IMR-90 (cell line): ENCODE results near the gene ADAMTS13. TPM values are rescaled to one million over a fixed set of nuclear protein-coding genes. Genes with fewer than 3 reads are reported as not detected.

ENCODE experiments used
- ATAC-seq: fragments of 200-7000 bp; cut with Tn5 transposase; 2 replicates; pipeline ENCODE4 v1.9.1; 2020; ENCODE audit warnings: low read depth, mild to moderate bottlenecking, moderate library complexity
- BruUV-seq: library from RNA; stranded (reverse); fragments of 400-500 nt; replicated peaks from 2 replicates; lab custom pipeline; 2021; lab: Mats Ljungman, UMichigan
- CTCF ChIA-PET: fragments of 300-600 bp; formaldehyde crosslinking; extraction: SDS; loops from one replicate; lab custom pipeline; 2021; ENCODE audit warnings: antibody characterized with exemption; lab: Yijun Ruan, JAX
- POLR2A ChIA-PET: fragments of 300-600 bp; sonication (Branson Sonifier 250); formaldehyde crosslinking; loops from one replicate; lab custom pipeline; 2022; ENCODE audit warnings: antibody characterized with exemption; ENCODE audit not compliant: unreplicated experiment; lab: Charles Lee
- DNase-seq: peaks from one replicate; pipeline ENCODE4 v3.0.0; 2013
- H2AFZ ChIP-seq: replicated peaks from 2 replicates; pipeline ENCODE3; 2013; ENCODE audit warnings: low read length, mild to moderate bottlenecking; ENCODE audit not compliant: poor library complexity
- H2AK5ac ChIP-seq: 2 replicates; pipeline ENCODE4 v1.6.1; 2013; ENCODE audit warnings: low read depth, low read length, inconsistent platforms
- H2AK9ac ChIP-seq: replicated peaks from 2 replicates; pipeline ENCODE3; 2013; ENCODE audit warnings: mild to moderate bottlenecking, low read depth, low read length, moderate library complexity; ENCODE audit not compliant: poor library complexity
- H2BK120ac ChIP-seq: 2 replicates; pipeline ENCODE4 v1.6.1; 2013; ENCODE audit warnings: low read depth, low read length, inconsistent platforms
- H2BK15ac ChIP-seq: 3 replicates; pipeline ENCODE4 v1.6.1; 2013; ENCODE audit warnings: low read depth, low read length, inconsistent platforms
- H2BK20ac ChIP-seq: 2 replicates; pipeline ENCODE4 v1.6.1; 2013; ENCODE audit warnings: low read depth, mild to moderate bottlenecking, inconsistent platforms, low read length, moderate library complexity
- H2BK5ac ChIP-seq: 2 replicates; pipeline ENCODE4 v1.6.1; 2013; ENCODE audit warnings: mild to moderate bottlenecking, low read depth, low read length, inconsistent platforms; ENCODE audit not compliant: poor library complexity, severe bottlenecking
- H3K14ac ChIP-seq: replicated peaks from 2 replicates; pipeline ENCODE4 v1.6.1; 2013; ENCODE audit warnings: low read depth, low read length, inconsistent platforms
- H3K18ac ChIP-seq: 2 replicates; pipeline ENCODE4 v1.6.1; 2013; ENCODE audit warnings: low read depth, low read length, control low read depth
- H3K23ac ChIP-seq: 2 replicates; pipeline ENCODE4 v1.6.1; 2013; ENCODE audit warnings: low read depth, low read length, inconsistent platforms
- H3K27ac ChIP-seq: 2 replicates; pipeline ENCODE4 v1.5.1; 2013; ENCODE audit warnings: mild to moderate bottlenecking, control low read depth, low read length; ENCODE audit not compliant: insufficient read depth
- H3K27me3 ChIP-seq: 2 replicates; pipeline ENCODE4 v1.6.1; 2013; ENCODE audit warnings: low read length; ENCODE audit not compliant: control insufficient read depth, insufficient read depth
- H3K36me3 ChIP-seq: 2 replicates; pipeline ENCODE4 v1.6.1; 2013; ENCODE audit warnings: low read length, mixed read lengths; ENCODE audit not compliant: control insufficient read depth, insufficient read depth
- H3K4ac ChIP-seq: 2 replicates; pipeline ENCODE4 v1.6.1; 2013; ENCODE audit warnings: low read depth, low read length, inconsistent platforms
- H3K4me1 ChIP-seq: 2 replicates; pipeline ENCODE4 v1.6.1; 2013; ENCODE audit warnings: low read length, mixed read lengths; ENCODE audit not compliant: control insufficient read depth, insufficient read depth
- H3K4me2 ChIP-seq: 2 replicates; pipeline ENCODE4 v1.6.1; 2013; ENCODE audit warnings: low read depth, mild to moderate bottlenecking, control low read depth, low read length, moderate library complexity
- H3K4me3 ChIP-seq: 2 replicates; pipeline ENCODE4 v1.5.1; 2013; ENCODE audit warnings: low read depth, mild to moderate bottlenecking, control low read depth, low read length, moderate library complexity; ENCODE audit not compliant: insufficient read depth
- H3K56ac ChIP-seq: 2 replicates; pipeline ENCODE4 v1.6.1; 2013; ENCODE audit warnings: low read length, inconsistent platforms; ENCODE audit not compliant: insufficient read depth; ENCODE audit errors: extremely low read depth
- H3K79me1 ChIP-seq, 2 experiments: 2 replicates each; pipeline ENCODE4 v1.6.1; 2013; ENCODE audit warnings: low read length in 2 of 2, inconsistent platforms in 1 of 2, low read depth in 1 of 2
- H3K9ac ChIP-seq: 2 replicates; pipeline ENCODE4 v1.6.1; 2013; ENCODE audit warnings: low read depth, low read length, control low read depth
- H3K9me1 ChIP-seq: 2 replicates; pipeline ENCODE4 v1.6.1; 2013; ENCODE audit warnings: low read length, inconsistent platforms; ENCODE audit not compliant: insufficient read depth
- H3K9me3 ChIP-seq: 2 replicates; pipeline ENCODE4 v1.6.1; 2013; ENCODE audit warnings: low read length; ENCODE audit not compliant: control insufficient read depth, insufficient read depth
- H4K20me1 ChIP-seq: 2 replicates; pipeline ENCODE4 v1.6.1; 2013; ENCODE audit warnings: low read length, inconsistent platforms; ENCODE audit not compliant: insufficient read depth
- H4K5ac ChIP-seq: 2 replicates; pipeline ENCODE4 v1.6.1; 2013; ENCODE audit warnings: mild to moderate bottlenecking, low read depth, low read length, control low read depth
- H4K8ac ChIP-seq, 2 experiments: 2 replicates each; pipeline ENCODE4 v1.6.1; 2013; ENCODE audit warnings: low read depth in 2 of 2, low read length in 2 of 2, control low read depth in 1 of 2, inconsistent platforms in 1 of 2
- H4K91ac ChIP-seq: 2 replicates; pipeline ENCODE4 v1.6.1; 2013; ENCODE audit warnings: low read depth, low read length, inconsistent platforms; ENCODE audit not compliant: insufficient read depth
- CEBPB ChIP-seq: IDR thresholded peaks from 2 replicates; pipeline ENCODE4 v1.6.1; 2012; ENCODE audit warnings: low read depth, low read length, improper control_type of control experiment
- CHD1 ChIP-seq: IDR thresholded peaks from 2 replicates; pipeline ENCODE4 v1.6.1; 2012; ENCODE audit warnings: low read depth, low read length, improper control_type of control experiment
- FOS ChIP-seq: fragments of 150-350 bp; IDR thresholded peaks from 2 replicates; pipeline ENCODE4 v1.6.1; 2016; ENCODE audit warnings: low read depth, low read length
- MAFK ChIP-seq: IDR thresholded peaks from 2 replicates; pipeline ENCODE4 v1.6.1; 2012; ENCODE audit warnings: low read depth, low read length, improper control_type of control experiment
- MAZ ChIP-seq: IDR thresholded peaks from 2 replicates; pipeline ENCODE4 v1.6.1; 2012; ENCODE audit warnings: low read depth, mild to moderate bottlenecking, low read length, improper control_type of control experiment, moderate library complexity, borderline replicate concordance
- MXI1 ChIP-seq: IDR thresholded peaks from 2 replicates; pipeline ENCODE4 v1.6.1; 2012; ENCODE audit warnings: low read depth, mild to moderate bottlenecking, low read length, moderate library complexity, borderline replicate concordance
- NFE2L2 ChIP-seq: fragments of 150-350 bp; IDR thresholded peaks from 2 replicates; pipeline ENCODE4 v1.6.1; 2016; ENCODE audit warnings: low read depth, mild to moderate bottlenecking, low read length
- POLR2A ChIP-seq: IDR thresholded peaks from 2 replicates; pipeline ENCODE4 v1.6.1; 2012; ENCODE audit warnings: mild to moderate bottlenecking, low read depth, low read length
- RAD21 ChIP-seq: IDR thresholded peaks from 2 replicates; pipeline ENCODE4 v1.6.1; 2012; ENCODE audit warnings: low read length, improper control_type of control experiment
- RCOR1 ChIP-seq: IDR thresholded peaks from 2 replicates; pipeline ENCODE4 v1.6.1; 2012; ENCODE audit warnings: mild to moderate bottlenecking, low read length, improper control_type of control experiment; ENCODE audit not compliant: insufficient replicate concordance
- RFX5 ChIP-seq: IDR thresholded peaks from 2 replicates; pipeline ENCODE4 v1.8.0; 2012; ENCODE audit warnings: low read depth, mild to moderate bottlenecking, low read length, moderate library complexity
- SMC3 ChIP-seq: fragments of 150-350 bp; IDR thresholded peaks from 2 replicates; pipeline ENCODE4 v1.6.1; 2016; ENCODE audit warnings: low read depth, mild to moderate bottlenecking, antibody characterized with exemption, low read length, moderate library complexity
- WGBS, 2 experiments: methylation state at CpG; one replicate each; pipeline versions ENCODE4 v1.1.5 to v1.1.7; 2013; ENCODE audit warnings: missing lambda C conversion rate in 2 of 2; ENCODE audit not compliant: insufficient read length in 1 of 2; ENCODE audit errors: extremely low coverage in 2 of 2; 5-methylcytosine and 5-hydroxymethylcytosine counted together
- dilution Hi-C: fragments of 300-500 bp; cut with HindIII; formaldehyde crosslinking; loops from one replicate; pipeline ENCODE4 v1.14.3; 2018; ENCODE audit warnings: low sequenced_read_pairs; ENCODE audit not compliant: unreplicated experiment
- in situ Hi-C: fragments of 300-500 bp; cut with MboI; formaldehyde crosslinking; loops from 3 replicates; pipeline ENCODE4 v1.14.3; 2019; ENCODE audit warnings: low sequenced_read_pairs, inconsistent platforms, mixed read lengths
- intact Hi-C: fragments of 100-400 bp; cut with micrococcal nuclease; formaldehyde crosslinking; loops from 2 replicates; pipeline ENCODE4 v1.10.0; 2022
- polyA plus RNA-seq, 3 experiments: library from polyadenylated mRNA; depleted of rRNA; stranded (reverse); fragments of >200 nt; gene quantifications; 2 replicates each; pipeline ENCODE4 v1.2.3, GENCODE V29; 2012; ENCODE audit warnings: low replicate concordance in 1 of 3
- total RNA-seq: library from RNA; depleted of rRNA; stranded (reverse); fragments of >200 nt; gene quantifications from 2 replicates; pipeline ENCODE4 v1.2.3, GENCODE V29; 2012
- TF ChIP-seq, protein P1 (sequence below): fragments of 150-350 bp; IDR thresholded peaks from 2 replicates; pipeline ENCODE4 v1.6.1; 2017; ENCODE audit warnings: mild to moderate bottlenecking, antibody characterized with exemption, low read length, low read depth
- TF ChIP-seq, protein P2 (sequence below): conservative IDR thresholded peaks from 2 replicates; pipeline ENCODE4 v1.5.1; 2012; ENCODE audit warnings: mild to moderate bottlenecking, low read depth, low read length, improper control_type of control experiment
- TF ChIP-seq, protein P3 (sequence below): fragments of 150-350 bp; IDR thresholded peaks from 2 replicates; pipeline ENCODE4 v1.6.1; 2016; ENCODE audit warnings: low read depth, mild to moderate bottlenecking, low read length, moderate library complexity, borderline replicate concordance

The ADAMTS13 gene
- total and polyA plus RNA-seq, 2 of the 4 experiments (the other 2 are of a cell fraction), result 0.18 to 2.8 TPM

DNA sequence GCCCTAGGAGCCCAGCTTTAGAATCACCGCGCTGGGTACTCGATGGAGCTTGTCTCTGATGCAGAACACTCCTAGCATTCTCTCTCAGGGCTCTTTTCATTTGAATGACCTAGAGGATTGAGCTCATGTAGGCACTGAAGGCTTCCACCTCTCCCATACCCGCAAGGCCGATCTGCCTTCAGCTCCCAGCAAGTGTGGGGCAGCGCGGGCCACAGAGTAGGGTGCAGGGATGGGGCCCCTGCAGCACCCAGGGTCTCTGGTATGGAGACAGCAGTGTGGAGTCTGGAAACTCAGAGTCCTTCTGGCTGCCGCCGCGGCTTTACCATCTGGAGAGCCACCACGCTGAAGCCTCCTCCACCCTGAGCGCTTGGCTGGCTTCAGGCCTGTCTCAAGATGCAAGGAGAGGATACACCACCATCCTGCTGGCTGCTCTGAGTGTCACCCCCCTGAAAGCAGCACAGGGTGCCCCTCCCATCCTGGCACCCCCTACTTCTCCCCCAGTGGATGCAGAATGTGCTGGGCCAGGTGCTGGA is 33.1 kb upstream of the ADAMTS13 start:
- CTCF ChIA-PET, result no interaction called here
- Histone ChIP-seq H3K9me3 (no peaks in the 10 kb centered on the region), H3K4me1 (no peaks in the 10 kb centered on the region), H3K4me2 (no peak overlapping the region), H2AK9ac (no peak overlapping the region), H2BK5ac (no peak overlapping the region), H4K8ac (no peak overlapping the region), H3K27ac (no peak overlapping the region), H4K20me1 (no peaks in the 10 kb centered on the region; the same call in 1 of the 2 replicates), H2AFZ (no peak overlapping the region), H3K79me1 (no peaks in the 10 kb centered on the region), H3K56ac (no peak overlapping the region), H4K5ac (no peak overlapping the region), H3K14ac (no peak overlapping the region), H3K9me1 (no peaks in the 10 kb centered on the region), H3K36me3 (no peaks in the 10 kb centered on the region), H3K27me3 (peaks cover 12% of the 10 kb centered on the region), H4K91ac (no peak overlapping the region), H3K4me3 (no peak overlapping the region), H3K9ac (no peak overlapping the region), H3K4ac (no peak overlapping the region), H2BK15ac (no peak overlapping the region), H2BK20ac (no peak overlapping the region), H2BK120ac (no peak overlapping the region), H3K18ac (no peak overlapping the region), H2AK5ac (no peak overlapping the region), H3K23ac (no peak overlapping the region)
- in situ Hi-C loops (no loop called here), intact Hi-C loops (no loop called here), dilution Hi-C loops (no loop called here)
- BruUV-seq, result no TSS peak
- 85% methylated on average over 4 of the region's 12 CpGs; no CpG with 5 or more reads in 1 of the 2 experiments for WGBS, 2 experiments
- POLR2A ChIA-PET, result no interaction called here
- TF ChIP-seq CHD1 (no peak), RFX5 (no peak), SMC3 (no peak), FOS (no peak), RAD21 (no peak), MAFK (no peak), MAZ (no peak), RCOR1 (no peak), POLR2A (no peak), MXI1 (no peak), NFE2L2 (no peak), CEBPB (no peak)
- TF ChIP-seq, protein P1, sequence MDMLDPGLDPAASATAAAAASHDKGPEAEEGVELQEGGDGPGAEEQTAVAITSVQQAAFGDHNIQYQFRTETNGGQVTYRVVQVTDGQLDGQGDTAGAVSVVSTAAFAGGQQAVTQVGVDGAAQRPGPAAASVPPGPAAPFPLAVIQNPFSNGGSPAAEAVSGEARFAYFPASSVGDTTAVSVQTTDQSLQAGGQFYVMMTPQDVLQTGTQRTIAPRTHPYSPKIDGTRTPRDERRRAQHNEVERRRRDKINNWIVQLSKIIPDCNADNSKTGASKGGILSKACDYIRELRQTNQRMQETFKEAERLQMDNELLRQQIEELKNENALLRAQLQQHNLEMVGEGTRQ, result no peak
- TF ChIP-seq, protein P2, sequence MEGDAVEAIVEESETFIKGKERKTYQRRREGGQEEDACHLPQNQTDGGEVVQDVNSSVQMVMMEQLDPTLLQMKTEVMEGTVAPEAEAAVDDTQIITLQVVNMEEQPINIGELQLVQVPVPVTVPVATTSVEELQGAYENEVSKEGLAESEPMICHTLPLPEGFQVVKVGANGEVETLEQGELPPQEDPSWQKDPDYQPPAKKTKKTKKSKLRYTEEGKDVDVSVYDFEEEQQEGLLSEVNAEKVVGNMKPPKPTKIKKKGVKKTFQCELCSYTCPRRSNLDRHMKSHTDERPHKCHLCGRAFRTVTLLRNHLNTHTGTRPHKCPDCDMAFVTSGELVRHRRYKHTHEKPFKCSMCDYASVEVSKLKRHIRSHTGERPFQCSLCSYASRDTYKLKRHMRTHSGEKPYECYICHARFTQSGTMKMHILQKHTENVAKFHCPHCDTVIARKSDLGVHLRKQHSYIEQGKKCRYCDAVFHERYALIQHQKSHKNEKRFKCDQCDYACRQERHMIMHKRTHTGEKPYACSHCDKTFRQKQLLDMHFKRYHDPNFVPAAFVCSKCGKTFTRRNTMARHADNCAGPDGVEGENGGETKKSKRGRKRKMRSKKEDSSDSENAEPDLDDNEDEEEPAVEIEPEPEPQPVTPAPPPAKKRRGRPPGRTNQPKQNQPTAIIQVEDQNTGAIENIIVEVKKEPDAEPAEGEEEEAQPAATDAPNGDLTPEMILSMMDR, result no peak
- TF ChIP-seq, protein P3, sequence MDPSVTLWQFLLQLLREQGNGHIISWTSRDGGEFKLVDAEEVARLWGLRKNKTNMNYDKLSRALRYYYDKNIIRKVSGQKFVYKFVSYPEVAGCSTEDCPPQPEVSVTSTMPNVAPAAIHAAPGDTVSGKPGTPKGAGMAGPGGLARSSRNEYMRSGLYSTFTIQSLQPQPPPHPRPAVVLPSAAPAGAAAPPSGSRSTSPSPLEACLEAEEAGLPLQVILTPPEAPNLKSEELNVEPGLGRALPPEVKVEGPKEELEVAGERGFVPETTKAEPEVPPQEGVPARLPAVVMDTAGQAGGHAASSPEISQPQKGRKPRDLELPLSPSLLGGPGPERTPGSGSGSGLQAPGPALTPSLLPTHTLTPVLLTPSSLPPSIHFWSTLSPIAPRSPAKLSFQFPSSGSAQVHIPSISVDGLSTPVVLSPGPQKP, result no peak
- DNase-seq, result no peak
- no peak for ATAC-seq
